Keratinocyte (primary cell): ENCODE results near the gene GRAMD1B.

Source experiments
- EZH2 ChIP-seq: IDR thresholded peaks from one replicate; pipeline ENCODE4 v1.6.1; 2012; ENCODE audit warnings: inconsistent platforms, mild to moderate bottlenecking, low read length, moderate library complexity
- TF ChIP-seq, protein P1 (sequence below), 3 experiments: IDR thresholded peaks in 1 of 3; conservative IDR thresholded peaks in 1 of 3; optimal IDR thresholded peaks in 1 of 3; 2 replicates in 2 of 3; 3 replicates in 1 of 3; pipeline versions ENCODE3 to v1.5.1; 2011; ENCODE audit warnings: low read length in 3 of 3, mild to moderate bottlenecking in 3 of 3, moderate library complexity in 2 of 3, control low read depth in 1 of 3, inconsistent platforms in 1 of 3; ENCODE audit not compliant: insufficient read depth in 2 of 3; ENCODE audit errors: extremely low read depth in 1 of 3

DNA sequence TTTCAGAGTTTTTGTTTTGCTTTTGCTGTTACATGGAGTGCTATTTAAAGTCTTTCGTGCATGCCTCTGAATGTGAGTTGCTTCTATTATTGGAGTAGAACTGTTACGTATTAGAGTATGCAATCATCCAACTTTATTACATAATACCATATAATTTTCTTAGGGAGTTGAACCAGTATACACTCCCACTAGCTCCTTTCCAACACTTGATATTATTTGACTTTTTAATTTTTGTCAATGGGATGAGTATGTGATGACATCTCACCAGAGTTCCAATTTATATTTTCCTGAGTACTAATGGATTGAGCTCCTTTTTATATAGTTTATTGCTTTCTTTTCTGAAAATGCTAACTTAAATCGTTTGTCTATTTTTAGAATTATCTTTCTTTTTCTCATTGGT is 90.9 kb downstream of the GRAMD1B start:
- TF ChIP-seq, protein P1, sequence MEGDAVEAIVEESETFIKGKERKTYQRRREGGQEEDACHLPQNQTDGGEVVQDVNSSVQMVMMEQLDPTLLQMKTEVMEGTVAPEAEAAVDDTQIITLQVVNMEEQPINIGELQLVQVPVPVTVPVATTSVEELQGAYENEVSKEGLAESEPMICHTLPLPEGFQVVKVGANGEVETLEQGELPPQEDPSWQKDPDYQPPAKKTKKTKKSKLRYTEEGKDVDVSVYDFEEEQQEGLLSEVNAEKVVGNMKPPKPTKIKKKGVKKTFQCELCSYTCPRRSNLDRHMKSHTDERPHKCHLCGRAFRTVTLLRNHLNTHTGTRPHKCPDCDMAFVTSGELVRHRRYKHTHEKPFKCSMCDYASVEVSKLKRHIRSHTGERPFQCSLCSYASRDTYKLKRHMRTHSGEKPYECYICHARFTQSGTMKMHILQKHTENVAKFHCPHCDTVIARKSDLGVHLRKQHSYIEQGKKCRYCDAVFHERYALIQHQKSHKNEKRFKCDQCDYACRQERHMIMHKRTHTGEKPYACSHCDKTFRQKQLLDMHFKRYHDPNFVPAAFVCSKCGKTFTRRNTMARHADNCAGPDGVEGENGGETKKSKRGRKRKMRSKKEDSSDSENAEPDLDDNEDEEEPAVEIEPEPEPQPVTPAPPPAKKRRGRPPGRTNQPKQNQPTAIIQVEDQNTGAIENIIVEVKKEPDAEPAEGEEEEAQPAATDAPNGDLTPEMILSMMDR (optimal IDR thresholded peaks at IDR 0.05 in 1 of 3, IDR thresholded peaks at IDR 0.05 in 1 of 3, conservative IDR thresholded peaks at IDR 0.05 in 1 of 3; ENCODE audit: extremely low read depth in 1 of 3, insufficient read depth in 2 of 3, low read length in 3 of 3) = no peak
- TF ChIP-seq EZH2 = no peak
